ENCODE results near the gene CNTLN.

- TF ChIP-seq CTCF (IDR thresholded peaks at IDR 0.05) (no peak), POLR2AphosphoS5 (IDR thresholded peaks at IDR 0.05) (no peak)
Observed at GRCh38 chr9:17425384-17425783, 290.5 kb downstream of the CNTLN start.

All from transverse colon (tissue), 4 donors.